ENCODE measurements around the gene FIGN.

DNA sequence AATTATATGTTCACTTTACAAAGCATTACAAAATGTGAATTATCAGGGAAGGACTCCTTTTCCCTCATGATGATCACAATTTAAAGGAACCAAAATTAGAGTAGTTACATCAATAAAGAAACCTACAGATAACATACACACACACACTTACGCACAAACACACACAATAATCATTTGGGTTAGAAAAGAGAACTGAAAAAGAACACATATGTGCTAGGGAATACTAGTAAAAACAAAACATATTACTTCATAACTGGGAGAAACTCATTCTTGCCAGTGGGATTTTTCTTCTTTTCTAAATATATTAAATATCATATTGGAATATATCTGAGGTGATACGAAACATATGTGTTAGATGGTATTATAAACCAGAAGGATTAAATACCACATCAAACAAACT is 42.3 kb downstream of the FIGN start:
- TF ChIP-seq, protein P1, sequence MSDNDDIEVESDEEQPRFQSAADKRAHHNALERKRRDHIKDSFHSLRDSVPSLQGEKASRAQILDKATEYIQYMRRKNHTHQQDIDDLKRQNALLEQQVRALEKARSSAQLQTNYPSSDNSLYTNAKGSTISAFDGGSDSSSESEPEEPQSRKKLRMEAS (CRISPR knock-in tag; IDR thresholded peaks at IDR 0.05), result no peak
- TF ChIP-seq, protein P2, sequence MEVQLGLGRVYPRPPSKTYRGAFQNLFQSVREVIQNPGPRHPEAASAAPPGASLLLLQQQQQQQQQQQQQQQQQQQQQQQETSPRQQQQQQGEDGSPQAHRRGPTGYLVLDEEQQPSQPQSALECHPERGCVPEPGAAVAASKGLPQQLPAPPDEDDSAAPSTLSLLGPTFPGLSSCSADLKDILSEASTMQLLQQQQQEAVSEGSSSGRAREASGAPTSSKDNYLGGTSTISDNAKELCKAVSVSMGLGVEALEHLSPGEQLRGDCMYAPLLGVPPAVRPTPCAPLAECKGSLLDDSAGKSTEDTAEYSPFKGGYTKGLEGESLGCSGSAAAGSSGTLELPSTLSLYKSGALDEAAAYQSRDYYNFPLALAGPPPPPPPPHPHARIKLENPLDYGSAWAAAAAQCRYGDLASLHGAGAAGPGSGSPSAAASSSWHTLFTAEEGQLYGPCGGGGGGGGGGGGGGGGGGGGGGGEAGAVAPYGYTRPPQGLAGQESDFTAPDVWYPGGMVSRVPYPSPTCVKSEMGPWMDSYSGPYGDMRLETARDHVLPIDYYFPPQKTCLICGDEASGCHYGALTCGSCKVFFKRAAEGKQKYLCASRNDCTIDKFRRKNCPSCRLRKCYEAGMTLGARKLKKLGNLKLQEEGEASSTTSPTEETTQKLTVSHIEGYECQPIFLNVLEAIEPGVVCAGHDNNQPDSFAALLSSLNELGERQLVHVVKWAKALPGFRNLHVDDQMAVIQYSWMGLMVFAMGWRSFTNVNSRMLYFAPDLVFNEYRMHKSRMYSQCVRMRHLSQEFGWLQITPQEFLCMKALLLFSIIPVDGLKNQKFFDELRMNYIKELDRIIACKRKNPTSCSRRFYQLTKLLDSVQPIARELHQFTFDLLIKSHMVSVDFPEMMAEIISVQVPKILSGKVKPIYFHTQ (CRISPR knock-in tag; IDR thresholded peaks at IDR 0.05), result no peak
- no peak for TF ChIP-seq TEAD4 (CRISPR knock-in tag; IDR thresholded peaks at IDR 0.05)
- TF ChIP-seq, protein P3, sequence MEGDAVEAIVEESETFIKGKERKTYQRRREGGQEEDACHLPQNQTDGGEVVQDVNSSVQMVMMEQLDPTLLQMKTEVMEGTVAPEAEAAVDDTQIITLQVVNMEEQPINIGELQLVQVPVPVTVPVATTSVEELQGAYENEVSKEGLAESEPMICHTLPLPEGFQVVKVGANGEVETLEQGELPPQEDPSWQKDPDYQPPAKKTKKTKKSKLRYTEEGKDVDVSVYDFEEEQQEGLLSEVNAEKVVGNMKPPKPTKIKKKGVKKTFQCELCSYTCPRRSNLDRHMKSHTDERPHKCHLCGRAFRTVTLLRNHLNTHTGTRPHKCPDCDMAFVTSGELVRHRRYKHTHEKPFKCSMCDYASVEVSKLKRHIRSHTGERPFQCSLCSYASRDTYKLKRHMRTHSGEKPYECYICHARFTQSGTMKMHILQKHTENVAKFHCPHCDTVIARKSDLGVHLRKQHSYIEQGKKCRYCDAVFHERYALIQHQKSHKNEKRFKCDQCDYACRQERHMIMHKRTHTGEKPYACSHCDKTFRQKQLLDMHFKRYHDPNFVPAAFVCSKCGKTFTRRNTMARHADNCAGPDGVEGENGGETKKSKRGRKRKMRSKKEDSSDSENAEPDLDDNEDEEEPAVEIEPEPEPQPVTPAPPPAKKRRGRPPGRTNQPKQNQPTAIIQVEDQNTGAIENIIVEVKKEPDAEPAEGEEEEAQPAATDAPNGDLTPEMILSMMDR (IDR thresholded peaks at IDR 0.05), result no peak
- TF ChIP-seq, protein P4, sequence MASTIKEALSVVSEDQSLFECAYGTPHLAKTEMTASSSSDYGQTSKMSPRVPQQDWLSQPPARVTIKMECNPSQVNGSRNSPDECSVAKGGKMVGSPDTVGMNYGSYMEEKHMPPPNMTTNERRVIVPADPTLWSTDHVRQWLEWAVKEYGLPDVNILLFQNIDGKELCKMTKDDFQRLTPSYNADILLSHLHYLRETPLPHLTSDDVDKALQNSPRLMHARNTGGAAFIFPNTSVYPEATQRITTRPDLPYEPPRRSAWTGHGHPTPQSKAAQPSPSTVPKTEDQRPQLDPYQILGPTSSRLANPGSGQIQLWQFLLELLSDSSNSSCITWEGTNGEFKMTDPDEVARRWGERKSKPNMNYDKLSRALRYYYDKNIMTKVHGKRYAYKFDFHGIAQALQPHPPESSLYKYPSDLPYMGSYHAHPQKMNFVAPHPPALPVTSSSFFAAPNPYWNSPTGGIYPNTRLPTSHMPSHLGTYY (CRISPR knock-in tag; IDR thresholded peaks at IDR 0.05), result no peak
- TF ChIP-seq MXD4 (CRISPR knock-in tag; IDR thresholded peaks at IDR 0.05; ENCODE audit: borderline replicate concordance), result no peak
- TF ChIP-seq, protein P5, sequence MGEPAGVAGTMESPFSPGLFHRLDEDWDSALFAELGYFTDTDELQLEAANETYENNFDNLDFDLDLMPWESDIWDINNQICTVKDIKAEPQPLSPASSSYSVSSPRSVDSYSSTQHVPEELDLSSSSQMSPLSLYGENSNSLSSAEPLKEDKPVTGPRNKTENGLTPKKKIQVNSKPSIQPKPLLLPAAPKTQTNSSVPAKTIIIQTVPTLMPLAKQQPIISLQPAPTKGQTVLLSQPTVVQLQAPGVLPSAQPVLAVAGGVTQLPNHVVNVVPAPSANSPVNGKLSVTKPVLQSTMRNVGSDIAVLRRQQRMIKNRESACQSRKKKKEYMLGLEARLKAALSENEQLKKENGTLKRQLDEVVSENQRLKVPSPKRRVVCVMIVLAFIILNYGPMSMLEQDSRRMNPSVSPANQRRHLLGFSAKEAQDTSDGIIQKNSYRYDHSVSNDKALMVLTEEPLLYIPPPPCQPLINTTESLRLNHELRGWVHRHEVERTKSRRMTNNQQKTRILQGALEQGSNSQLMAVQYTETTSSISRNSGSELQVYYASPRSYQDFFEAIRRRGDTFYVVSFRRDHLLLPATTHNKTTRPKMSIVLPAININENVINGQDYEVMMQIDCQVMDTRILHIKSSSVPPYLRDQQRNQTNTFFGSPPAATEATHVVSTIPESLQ (CRISPR knock-in tag; IDR thresholded peaks at IDR 0.05), result no peak
- no peak for TF ChIP-seq CBFB (CRISPR knock-in tag; IDR thresholded peaks at IDR 0.05; ENCODE audit: low read depth)
- TF ChIP-seq TCF7 (CRISPR knock-in tag; IDR thresholded peaks at IDR 0.05; ENCODE audit: low read depth), result no peak
